ENCODE data around the gene ACSL6. TPM values are rescaled to one million over a fixed set of nuclear protein-coding genes. Genes with fewer than 3 reads are reported as not detected.

Gene ACSL6
- total RNA-seq, 2 donors from 2014 or later, result 1.4 to 6.7 TPM

DNA sequence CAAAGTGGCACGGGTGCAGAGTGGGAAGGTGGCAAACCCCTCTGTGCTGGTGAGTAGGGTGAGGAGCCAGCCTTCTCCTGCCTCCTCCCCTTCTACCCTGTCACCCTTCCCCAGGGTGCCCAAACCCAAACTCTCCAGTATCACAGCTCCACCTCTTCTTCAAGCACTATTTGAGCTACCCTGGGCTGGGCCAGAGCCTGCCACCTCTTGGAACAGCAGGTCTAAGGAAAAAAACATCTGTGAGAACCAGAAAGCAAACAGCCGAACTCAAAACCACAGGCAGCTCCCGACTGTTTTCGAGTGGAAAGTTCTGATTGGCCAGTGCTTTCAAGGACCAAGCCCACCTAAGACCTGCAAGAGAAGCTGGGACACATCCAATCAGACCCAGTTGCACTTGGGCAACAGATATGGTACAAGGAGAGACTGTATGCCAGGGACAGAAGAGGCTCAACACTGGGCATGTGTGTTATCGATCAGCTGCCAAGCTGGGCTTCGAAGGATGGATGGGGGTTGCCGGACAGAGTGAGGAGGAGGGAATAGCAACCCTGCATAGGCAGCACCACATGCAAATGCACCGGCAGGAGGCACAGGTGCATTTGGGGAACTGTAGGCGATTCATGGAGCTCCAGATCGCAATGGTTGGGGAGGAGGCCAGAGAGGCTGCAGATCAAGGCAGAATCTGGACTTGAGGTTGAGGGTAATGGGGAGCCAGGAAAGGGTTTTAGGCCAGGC, 19.7 kb downstream of the ACSL6 start:
- no peaks in the 10 kb centered on the region for H3K36me3 Mint-ChIP-seq (ENCODE audit: low read depth)
- no peak overlapping the region for H3K27ac Mint-ChIP-seq
- no peaks in the 10 kb centered on the region for H3K27me3 Mint-ChIP-seq
- H3K9me3 Mint-ChIP-seq, result no peaks in the 10 kb centered on the region
- no peak for ATAC-seq (replicated peaks)
- H3K4me1 Mint-ChIP-seq, result peaks cover 4% of the 10 kb centered on the region
- no peak overlapping the region for H3K4me3 Mint-ChIP-seq

GRCh38 chr5:131990716-131991115, 20.7 kb downstream of the ACSL6 start:
- Mint-ChIP-seq H3K4me1 (no peaks in the 10 kb centered on the region), H3K9me3 (no peaks in the 10 kb centered on the region), H3K4me3 (no peak overlapping the region), H3K27me3 (no peaks in the 10 kb centered on the region), H3K27ac (no peak overlapping the region), H3K36me3 (ENCODE audit: low read depth) (no peaks in the 10 kb centered on the region)
- ATAC-seq (replicated peaks), result no peak

DNA sequence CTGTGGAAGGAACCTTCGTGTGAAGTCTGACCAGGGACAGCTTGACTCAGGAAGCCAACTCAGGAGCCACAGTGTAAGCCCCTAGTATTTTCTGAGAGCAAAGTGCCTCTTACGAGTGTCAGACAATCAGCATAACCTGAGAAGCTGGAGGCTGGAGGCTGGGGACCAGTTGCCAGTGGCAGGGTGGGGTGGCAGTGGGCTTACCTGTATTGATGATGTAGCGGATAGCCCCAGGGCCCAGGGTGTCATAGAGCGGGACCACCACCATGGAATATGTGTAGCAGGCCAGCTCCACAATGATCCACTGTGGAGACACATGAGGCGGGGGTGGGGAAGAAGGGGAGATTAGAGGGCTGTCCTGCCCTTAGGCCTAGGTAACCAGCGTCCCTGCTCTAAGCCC, 22.9 kb downstream of the ACSL6 start:
- H3K4me3 Mint-ChIP-seq, result no peak overlapping the region
- H3K4me1 Mint-ChIP-seq, result no peaks in the 10 kb centered on the region
- H3K36me3 Mint-ChIP-seq (ENCODE audit: low read depth), result no peaks in the 10 kb centered on the region
- H3K27ac Mint-ChIP-seq, result no peak overlapping the region
- no peak for ATAC-seq (replicated peaks)
- H3K27me3 Mint-ChIP-seq, result no peaks in the 10 kb centered on the region
- no peaks in the 10 kb centered on the region for H3K9me3 Mint-ChIP-seq

DNA sequence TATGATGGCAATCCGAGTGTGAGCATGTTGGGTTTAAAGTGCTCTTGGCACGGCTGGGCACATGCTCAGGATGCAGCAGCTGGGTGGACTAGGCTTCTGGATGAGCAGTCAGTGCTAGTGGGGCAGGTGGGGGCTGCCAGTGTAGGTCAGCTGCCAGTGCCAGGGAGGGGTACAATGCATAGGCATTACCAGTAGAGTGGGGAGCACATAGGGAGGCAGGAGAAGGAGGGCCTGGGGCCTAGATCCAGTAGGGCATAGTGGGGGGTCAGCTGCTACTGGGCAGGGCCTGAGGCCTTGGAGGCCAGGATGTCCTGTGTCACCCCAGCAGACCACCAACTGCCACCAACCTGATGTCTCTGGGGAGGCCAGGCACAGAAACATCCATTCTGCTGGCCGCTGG, 24.2 kb downstream of the ACSL6 start:
- Mint-ChIP-seq H3K4me3 (no peak overlapping the region), H3K27me3 (no peaks in the 10 kb centered on the region), H3K9me3 (no peaks in the 10 kb centered on the region), H3K27ac (no peak overlapping the region), H3K4me1 (no peaks in the 10 kb centered on the region), H3K36me3 (ENCODE audit: low read depth) (no peaks in the 10 kb centered on the region)
- no peak for ATAC-seq (replicated peaks)

DNA sequence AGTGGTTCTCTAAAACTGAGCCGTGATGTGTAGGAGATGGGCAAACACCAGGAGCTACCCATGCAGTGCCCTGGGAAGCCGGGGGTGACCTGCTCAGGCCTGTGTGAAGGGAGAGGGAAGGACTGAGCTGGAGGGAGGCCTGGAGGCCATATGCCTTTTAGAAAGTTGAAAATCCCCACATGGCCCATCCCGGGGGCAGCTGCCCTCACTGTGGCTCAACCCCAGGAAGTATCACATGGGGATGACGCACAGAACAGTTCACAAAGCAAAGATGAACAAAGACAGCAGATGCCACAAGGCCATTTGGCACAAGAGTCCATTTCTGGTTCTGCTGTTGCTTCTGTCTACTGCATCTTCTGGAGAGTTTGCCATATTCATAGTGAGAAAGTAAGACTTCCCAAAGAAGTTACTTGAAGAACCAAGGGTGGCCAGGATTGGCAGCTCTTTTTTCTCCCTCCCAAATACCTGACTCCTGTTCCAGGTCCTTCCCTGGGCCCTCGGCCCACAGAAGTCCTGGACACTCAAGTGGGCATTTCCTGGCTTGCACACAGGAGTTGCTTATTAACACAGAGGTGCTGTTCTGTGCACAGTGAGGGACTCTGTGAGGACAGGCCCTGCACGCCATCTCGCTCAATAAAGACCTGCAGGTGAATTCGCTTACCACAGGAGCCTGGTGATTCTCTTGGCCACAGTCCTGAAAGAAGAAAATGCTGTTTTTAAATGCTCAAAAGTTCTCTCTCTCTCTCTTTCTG, 25.1 kb downstream of the ACSL6 start:
- H3K4me1 Mint-ChIP-seq, result no peaks in the 10 kb centered on the region
- no peak overlapping the region for H3K4me3 Mint-ChIP-seq
- no peaks in the 10 kb centered on the region for H3K27me3 Mint-ChIP-seq
- H3K9me3 Mint-ChIP-seq, result no peaks in the 10 kb centered on the region
- H3K36me3 Mint-ChIP-seq (ENCODE audit: low read depth), result no peaks in the 10 kb centered on the region
- H3K27ac Mint-ChIP-seq, result no peak overlapping the region
- ATAC-seq (replicated peaks), result no peak

- no peak for ATAC-seq (replicated peaks)
- no peak overlapping the region for H3K4me3 Mint-ChIP-seq
- H3K4me1 Mint-ChIP-seq, result no peaks in the 10 kb centered on the region
- H3K36me3 Mint-ChIP-seq (ENCODE audit: low read depth), result no peaks in the 10 kb centered on the region
- H3K27me3 Mint-ChIP-seq, result no peaks in the 10 kb centered on the region
- no peaks in the 10 kb centered on the region for H3K9me3 Mint-ChIP-seq
- H3K27ac Mint-ChIP-seq, result no peak overlapping the region
Measured at GRCh38 chr5:131984956-131985665, 26.3 kb downstream of the ACSL6 start.

- H3K36me3 Mint-ChIP-seq (ENCODE audit: low read depth), result no peaks in the 10 kb centered on the region
- peaks cover under 1% of the 10 kb centered on the region for H3K4me1 Mint-ChIP-seq
- no peaks in the 10 kb centered on the region for H3K27me3 Mint-ChIP-seq
- H3K9me3 Mint-ChIP-seq, result no peaks in the 10 kb centered on the region
- ATAC-seq (replicated peaks), result no peak
- no peak overlapping the region for H3K4me3 Mint-ChIP-seq
- no peak overlapping the region for H3K27ac Mint-ChIP-seq
Measured at GRCh38 chr5:131983244-131983771, 28.1 kb downstream of the ACSL6 start.

GRCh38 chr5:131981516-131981915, 29.9 kb downstream of the ACSL6 start:
- H3K4me3 Mint-ChIP-seq, result no peak overlapping the region
- H3K36me3 Mint-ChIP-seq (ENCODE audit: low read depth), result no peaks in the 10 kb centered on the region
- ATAC-seq (replicated peaks), result no peak
- H3K4me1 Mint-ChIP-seq, result peaks cover 13% of the 10 kb centered on the region
- no peaks in the 10 kb centered on the region for H3K27me3 Mint-ChIP-seq
- H3K27ac Mint-ChIP-seq, result no peak overlapping the region
- no peaks in the 10 kb centered on the region for H3K9me3 Mint-ChIP-seq

DNA sequence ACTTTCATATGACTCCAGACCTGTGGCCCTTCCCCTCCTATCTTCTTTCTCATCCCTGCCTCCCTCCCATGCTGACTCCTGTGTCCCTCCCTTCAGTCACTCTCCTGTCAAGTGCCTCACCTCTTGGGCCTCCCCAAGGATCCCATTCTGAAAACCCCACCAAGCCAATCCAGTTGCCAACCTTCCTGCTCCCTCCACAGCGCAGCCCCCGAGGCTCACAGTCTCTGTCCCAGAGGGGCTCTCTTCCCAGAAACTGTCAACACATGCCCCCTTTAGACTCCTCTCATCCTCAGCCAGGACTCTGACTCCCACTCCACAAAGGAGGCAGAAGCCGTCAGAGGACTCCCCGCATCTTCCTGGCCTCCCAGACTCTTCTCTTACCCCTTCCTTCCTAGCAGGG, 30.8 kb downstream of the ACSL6 start:
- Mint-ChIP-seq H3K4me3 (no peak overlapping the region), H3K9me3 (no peaks in the 10 kb centered on the region), H3K27ac (no peak overlapping the region), H3K27me3 (no peaks in the 10 kb centered on the region), H3K36me3 (ENCODE audit: low read depth) (no peaks in the 10 kb centered on the region), H3K4me1 (peaks cover 13% of the 10 kb centered on the region)
- ATAC-seq (replicated peaks), result no peak

- no peaks in the 10 kb centered on the region for H3K27me3 Mint-ChIP-seq
- peaks cover 18% of the 10 kb centered on the region for H3K4me1 Mint-ChIP-seq
- H3K36me3 Mint-ChIP-seq (ENCODE audit: low read depth), result no peaks in the 10 kb centered on the region
Measured at GRCh38 chr5:131979816-131980215, 31.6 kb downstream of the ACSL6 start.

DNA sequence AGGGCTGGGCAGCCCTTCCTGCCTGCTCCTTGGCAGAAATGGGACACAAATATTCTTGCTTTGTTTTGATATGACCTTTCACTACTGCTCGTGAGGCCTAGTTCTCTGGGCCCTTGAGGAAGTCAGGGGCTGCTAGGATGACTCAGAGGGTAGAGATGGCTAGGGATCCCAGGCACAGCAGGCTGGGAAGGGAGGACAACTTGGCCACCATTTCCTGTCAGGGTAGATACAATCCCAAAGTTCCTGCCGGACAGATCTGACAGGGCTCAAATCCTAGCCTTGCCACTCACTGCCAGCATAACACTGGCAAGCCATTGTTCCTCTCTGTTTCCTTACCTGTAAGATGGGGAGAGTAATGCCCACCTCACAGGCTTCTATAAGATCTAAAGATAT, 34.2 kb downstream of the ACSL6 start:
- no peaks in the 10 kb centered on the region for H3K9me3 Mint-ChIP-seq
- peaks cover 24% of the 10 kb centered on the region for H3K4me1 Mint-ChIP-seq
- peak overlapping the region; percentile 42 for H3K27ac Mint-ChIP-seq
- H3K27me3 Mint-ChIP-seq, result no peaks in the 10 kb centered on the region
- no peaks in the 10 kb centered on the region for H3K36me3 Mint-ChIP-seq (ENCODE audit: low read depth)
- ATAC-seq (replicated peaks), result no peak
- H3K4me3 Mint-ChIP-seq, result peak overlapping the region; percentile 3

More at GRCh38 chr5:131979816-131980215, 31.6 kb downstream of the ACSL6 start:
- no peak for ATAC-seq (replicated peaks)
- Mint-ChIP-seq H3K9me3 (no peaks in the 10 kb centered on the region), H3K27ac (no peak overlapping the region), H3K4me3 (no peak overlapping the region)

GRCh38 chr5:131976414-131977211, 34.8 kb downstream of the ACSL6 start:
- no peak for ATAC-seq (replicated peaks)
- peaks cover 24% of the 10 kb centered on the region for H3K4me1 Mint-ChIP-seq
- no peaks in the 10 kb centered on the region for H3K36me3 Mint-ChIP-seq (ENCODE audit: low read depth)
- peak overlapping the region; percentile 42 for H3K27ac Mint-ChIP-seq
- peak overlapping the region; percentile 3 for H3K4me3 Mint-ChIP-seq
- H3K27me3 Mint-ChIP-seq, result no peaks in the 10 kb centered on the region
- no peaks in the 10 kb centered on the region for H3K9me3 Mint-ChIP-seq

DNA sequence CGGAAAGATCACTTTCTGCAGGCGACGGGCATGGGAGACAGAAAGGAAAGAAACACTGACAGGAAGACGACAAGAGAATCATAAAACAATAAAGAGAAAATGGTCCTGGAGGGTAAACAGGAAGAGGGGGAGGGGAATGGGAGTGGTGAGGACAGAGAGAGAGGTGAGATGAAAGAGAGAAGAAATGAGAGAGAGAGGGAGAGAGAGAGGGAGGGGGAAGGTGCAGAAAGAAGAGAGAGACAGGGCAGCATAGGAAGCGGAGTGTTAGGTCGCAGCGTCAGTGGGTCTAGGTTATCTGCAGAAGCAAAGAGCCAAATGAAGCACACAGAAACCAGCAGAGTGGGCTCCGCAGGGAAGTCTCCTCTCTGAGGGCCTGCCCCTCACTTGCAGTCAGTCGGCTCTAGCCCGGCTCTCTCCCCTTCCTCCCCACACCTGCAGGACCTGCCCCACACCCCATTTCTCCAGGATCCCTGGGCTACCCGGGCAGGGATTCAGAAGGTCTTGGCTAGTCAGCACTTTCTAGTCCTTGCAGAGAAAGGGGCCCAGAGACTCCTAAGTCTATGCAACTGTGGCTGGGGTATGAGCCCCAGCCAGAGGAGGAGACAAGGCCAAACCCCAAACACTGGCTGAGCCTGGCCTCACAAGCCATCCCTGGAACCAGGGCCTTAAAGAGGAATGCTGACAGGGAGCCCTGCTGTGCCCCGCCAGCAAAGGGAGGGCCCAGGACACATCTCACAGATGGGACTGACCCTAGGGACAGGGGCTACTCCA, 36.3 kb downstream of the ACSL6 start:
- peak; percentile 68 for ATAC-seq (replicated peaks)
- Mint-ChIP-seq H3K9me3 (no peaks in the 10 kb centered on the region), H3K27me3 (no peaks in the 10 kb centered on the region), H3K4me1 (peaks cover 24% of the 10 kb centered on the region), H3K4me3 (peak overlapping the region; percentile 91), H3K36me3 (ENCODE audit: low read depth) (peaks cover 9% of the 10 kb centered on the region), H3K27ac (peak overlapping the region; percentile 95)
